SHP77 treated with DMSO at 0.1 percent for 48 hours (cell line): Measurements from ENCODE around the gene TMEM184A.

Experiments used
- DNase-seq: peaks from one replicate; lab custom pipeline; 2025; lab: John Stamatoyannopoulos, UW

TMEM184A gene

DNA sequence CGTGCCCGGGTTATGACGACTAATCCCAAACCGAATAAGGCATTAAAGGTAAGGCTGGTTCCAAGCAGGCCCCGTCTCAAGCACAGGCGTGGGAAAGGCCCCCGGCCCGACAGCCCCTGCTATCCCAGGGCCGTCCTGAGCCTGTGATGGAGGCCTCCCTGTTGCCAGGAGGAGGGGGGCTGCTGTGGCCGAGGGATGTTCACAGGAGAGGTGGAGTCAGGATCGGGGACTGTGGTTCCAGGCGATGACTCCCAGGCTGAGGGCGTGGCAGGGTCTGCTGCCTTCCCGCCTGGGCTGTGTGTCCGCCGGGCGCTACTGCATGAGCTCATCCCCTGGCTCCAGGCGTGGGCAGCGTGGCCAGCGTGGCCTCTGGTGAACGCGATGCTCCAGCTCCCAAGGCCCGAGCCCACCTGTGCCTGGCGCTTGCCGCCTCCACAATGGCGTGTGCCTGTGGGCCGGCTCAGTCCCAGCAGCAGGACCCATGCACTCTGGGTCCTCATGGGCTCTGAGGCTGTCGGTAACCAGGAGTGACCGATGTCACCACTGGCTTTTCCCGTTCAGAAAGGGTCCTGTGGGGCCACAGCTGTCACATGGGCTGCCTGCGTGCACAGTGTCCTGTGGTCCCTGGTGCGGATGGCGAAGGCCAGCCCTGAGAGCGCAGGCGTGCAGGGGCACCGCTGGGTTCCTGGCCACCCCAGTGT, 16.7 kb downstream of the TMEM184A start:
- DNase-seq: no peak

DNA sequence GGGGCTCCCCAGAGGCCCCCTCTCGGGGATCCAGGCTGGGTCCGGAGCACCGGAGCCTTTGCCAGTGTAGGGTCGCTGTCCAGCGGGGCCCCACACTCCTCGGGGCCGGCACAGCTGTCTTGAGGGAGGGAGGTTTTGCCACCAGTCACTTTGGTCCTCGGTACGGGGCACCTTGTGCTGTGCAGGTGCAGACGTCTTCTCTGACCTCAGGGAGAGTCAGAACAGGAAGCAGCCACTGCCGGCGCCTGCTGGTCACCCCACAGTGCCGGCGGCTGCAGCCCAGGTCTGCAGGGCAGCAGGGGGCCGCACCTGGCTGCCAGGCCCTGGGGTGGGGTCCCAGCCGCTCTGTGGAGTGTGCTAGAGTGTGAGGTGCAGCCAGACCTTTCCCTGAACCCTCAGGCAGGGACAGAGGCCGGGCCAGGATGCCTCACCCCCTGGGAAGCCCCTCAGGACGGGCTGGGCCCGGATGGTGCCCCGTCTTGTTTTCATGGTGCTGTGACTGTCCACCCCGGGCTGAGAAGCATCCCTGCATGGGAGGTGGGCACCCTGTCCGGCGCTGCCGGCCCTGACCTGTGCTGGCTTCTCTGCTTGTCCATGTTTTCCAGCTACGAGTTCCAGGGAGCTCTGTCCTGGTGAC, 17.3 kb downstream of the TMEM184A start:
- no peak for DNase-seq

DNA sequence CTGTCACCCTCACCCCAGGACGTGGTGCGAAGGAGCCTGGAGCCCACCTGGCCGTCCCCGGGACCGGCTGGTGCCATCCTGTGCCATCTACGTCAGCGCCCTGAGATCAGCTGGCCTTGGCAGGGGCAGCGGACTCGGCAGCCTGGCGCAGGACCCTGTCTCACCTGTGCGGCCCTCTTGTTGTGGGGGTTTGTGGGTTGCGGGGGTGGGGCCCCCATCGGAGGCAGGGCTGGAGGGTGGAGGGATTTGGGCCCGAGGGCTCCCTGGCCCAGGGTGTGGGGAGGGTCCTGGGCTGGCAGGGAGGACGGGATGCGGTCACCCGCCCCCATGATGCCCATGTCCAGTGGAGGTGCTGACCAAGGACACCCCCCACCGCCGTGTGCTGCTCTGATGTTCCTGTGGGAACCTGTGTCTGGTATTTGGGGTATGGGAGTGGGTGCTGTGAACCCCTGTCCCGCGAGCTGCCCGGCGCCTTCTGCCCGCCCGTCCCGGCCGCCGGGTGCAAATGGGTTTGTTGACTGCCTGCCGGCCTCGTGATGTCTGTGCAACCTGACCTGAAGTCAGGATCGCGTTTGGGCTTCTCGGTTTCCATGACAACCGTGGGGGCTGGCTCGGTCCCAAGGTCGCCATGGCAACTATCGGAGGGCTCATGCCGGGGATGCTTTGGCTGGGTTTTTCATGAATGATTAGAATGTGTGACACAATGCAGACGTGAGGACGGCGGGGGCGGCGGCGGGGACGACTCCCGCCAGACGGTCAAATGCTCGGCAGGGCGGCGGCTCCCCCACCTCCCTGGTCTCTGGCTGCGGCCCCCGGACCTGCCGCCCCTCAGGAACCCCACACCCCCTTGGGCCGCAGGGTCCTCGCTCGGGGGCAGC, 18.2 kb downstream of the TMEM184A start:
- no peak for DNase-seq

- DNase-seq: no peak
These were observed 19.1 kb downstream of the TMEM184A start for GRCh38 chr7:1536743-1537534.

GRCh38 chr7:1536455-1536742, 19.6 kb downstream of the TMEM184A start:
- DNase-seq: no peak

GRCh38 chr7:1535701-1536454, 20.1 kb downstream of the TMEM184A start:
- no peak for DNase-seq

DNA sequence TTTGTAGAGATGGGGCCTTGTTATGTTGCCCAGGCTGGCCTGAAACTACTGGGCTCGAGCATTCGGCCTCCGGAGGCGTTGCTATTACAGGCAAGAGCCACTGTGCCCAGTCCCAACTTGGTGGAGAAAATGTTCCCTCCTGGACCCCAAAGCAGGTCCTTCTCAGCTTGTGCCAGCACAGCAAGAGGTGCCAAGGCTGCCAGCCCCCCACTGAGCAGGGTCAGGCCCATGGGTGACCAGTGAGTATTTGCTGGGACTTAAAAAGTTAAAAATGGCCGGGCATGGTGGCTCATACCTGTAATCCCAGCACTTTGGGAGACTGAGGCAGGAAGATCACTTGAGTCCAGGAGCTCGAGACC, 20.9 kb downstream of the TMEM184A start:
- no peak for DNase-seq

DNA sequence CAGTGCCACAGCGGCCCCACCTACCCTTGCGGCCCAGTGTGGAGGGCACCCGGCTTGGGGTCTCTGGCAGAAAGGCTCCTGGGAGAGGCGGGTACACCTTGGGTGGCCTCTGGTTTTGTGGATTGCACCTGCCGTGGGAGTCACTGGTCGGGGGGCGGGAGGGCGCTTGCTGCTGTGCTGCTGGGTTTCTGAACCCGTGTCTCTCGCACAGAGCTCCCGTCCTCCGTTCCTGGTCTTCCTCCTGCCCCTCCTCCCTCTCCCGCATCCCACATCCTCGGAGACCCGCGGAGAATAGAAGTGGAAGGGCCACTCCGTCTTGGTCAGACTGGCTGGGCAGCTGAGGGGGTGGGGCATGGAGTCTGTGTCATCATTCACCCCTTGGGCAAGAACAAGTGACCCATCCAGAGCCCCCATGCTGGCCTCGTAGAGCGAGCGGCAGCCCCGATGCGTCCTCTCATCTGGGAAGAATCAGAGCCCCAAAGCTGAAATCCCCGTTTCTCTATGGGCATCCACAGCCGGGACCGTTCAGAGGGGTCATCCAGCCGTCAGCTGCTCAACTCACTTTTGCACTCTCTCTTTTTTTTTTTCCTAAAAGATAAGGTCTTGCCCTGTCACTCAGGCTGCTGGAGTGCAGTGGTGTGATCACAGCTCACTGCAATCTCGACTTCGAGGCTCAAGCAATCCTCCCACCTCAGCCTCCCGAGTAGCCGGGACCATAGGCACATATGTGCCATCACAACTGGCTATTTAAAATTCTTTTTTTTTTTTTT, 21.5 kb downstream of the TMEM184A start:
- DNase-seq: no peak

- no peak for DNase-seq
These were observed 22.3 kb downstream of the TMEM184A start for GRCh38 chr7:1533547-1534329.

DNA sequence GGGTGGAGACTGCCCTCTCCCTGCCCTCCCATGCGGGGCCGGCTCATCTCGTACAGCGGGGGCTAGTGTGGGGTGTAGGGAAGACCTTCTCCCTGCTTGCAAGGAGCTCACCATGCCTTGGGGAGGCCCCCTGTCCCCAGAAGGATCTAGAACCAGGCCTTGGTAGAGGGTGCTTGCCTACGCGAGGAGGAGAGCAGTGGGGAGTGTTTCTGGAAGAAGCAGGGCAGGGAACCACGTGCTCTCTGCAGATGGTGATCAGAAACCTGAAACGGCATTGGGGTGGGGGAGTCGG, 22.8 kb downstream of the TMEM184A start:
- DNase-seq: no peak

GRCh38 chr7:1532456-1533254, 23.4 kb downstream of the TMEM184A start:
- no peak for DNase-seq

DNA sequence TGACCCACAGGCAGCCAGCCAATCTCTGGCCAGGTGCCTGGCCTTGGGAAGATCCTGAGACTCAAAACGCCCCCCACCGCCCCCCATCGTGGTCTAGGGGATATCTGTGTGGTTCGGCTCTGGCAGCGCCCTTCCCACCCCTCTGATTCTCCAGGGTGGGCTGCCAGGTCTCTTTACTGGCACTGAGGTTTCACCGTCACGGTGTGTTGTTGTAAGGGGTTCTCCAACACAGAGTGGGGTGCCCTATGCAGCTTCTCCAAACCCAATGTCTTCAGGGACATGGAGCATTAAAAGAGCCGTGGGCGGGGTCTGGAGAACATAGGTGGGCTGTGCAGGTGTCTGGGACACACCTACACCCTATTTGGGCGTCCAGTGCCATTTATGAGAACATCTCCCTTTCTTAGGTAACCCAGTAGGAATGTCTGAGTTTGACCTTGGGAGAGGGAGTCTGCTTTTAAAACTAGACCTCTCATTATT, 24.0 kb downstream of the TMEM184A start:
- DNase-seq: no peak

- no peak for DNase-seq
These were observed 24.6 kb downstream of the TMEM184A start for GRCh38 chr7:1531263-1531978.

GRCh38 chr7:1530946-1531262, 25.1 kb downstream of the TMEM184A start:
- DNase-seq: no peak

DNA sequence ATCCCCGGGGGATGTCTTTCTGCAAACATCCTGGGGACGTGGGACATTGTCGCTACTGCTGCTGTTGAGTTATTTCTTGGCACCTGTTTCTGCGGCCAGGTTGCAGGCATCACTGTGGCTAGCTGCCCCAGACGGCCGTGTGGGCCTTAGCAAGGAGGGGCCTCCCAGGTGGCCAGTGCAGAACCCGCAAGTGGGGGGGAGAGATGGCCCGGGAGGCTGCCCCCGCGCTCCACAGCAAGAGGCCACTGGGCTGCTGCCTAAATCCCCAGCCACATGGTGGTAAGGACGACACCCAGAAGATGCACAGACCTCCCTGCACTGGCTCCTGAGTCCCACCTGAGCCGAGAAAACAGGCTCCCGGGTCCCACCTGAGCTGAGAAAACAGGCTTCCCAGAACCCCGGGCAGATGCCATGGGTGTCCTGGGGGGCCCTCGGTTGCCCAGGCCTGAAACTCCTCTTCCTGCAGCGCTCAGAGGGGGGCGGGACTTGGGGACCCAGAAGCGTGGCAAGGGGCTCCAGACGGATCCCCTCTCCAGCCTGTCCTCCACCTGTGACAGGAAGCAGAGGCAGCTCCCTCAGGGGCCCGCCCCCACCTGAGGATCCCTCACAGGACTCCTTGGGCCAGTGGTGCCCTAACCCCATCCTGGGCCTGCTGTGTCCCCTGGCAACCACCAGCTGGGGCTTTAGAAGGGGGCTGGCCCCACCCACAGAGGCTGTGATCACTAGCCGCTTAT, 26.5 kb downstream of the TMEM184A start:
- no peak for DNase-seq

DNA sequence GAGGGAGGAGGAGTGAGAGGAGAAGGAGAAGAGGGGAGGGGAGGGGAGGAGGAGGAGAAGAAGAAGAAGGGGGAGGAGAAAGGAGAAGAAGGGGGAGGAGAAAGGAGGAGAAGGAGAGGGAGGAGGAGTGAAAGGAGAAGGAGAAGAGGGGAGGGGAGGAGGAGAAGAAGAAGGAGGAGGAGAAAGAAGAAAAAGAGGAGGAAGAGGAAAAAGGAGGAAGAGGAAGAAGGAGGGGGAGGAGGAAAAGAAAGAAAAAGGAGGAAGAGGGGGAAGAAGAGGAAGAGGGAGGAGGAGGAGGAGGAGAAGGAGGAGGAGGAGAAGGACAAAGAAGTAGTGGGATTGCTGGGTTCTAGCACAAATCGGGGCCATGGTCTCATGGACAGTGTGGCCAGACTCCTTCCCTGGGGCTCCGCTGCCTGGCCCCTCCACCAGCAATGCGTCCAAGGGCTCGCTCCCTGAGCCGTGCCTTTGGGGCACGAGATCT, 29.7 kb downstream of the TMEM184A start:
- no peak for DNase-seq

DNA sequence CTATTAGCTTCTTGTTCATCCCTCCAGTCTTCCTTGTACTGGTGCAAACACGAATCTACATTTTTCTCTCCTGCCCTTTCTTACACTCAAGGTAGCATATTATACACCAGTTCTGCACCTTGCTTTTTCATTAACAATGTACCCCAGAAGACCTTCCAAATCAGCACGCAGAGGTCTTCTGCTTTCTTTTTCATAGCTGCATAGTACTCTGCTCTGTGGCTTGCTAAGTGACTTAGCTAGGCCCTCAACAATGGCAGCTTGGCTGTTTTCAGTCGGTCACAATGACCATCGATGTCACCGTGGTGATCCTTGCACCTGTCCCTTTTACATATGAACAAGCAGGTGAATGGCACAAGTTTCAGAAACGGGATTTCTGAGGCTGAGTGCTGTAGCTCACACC, 30.6 kb downstream of the TMEM184A start:
- DNase-seq: no peak

GRCh38 chr7:1523844-1524243, 32.2 kb downstream of the TMEM184A start:
- no peak for DNase-seq
